Measurements from ENCODE around the gene NQO1. TPM values are rescaled to one million over a fixed set of nuclear protein-coding genes. Genes with fewer than 3 reads are reported as not detected.
A peak's percentile ranks its signal among the peaks of the same experiment; 100 is the strongest.
"Not testable (repeated sequence)": the region's sequence is repeated elsewhere in the genome, so short reads cannot be mapped to it uniquely, and the experiment has no call there.

NQO1 gene
- total RNA-seq (1 to 10 TPM; 1.7 to 2.5 TPM), total RNA-seq (2.2 to 34.8 reads per million in 2 donors)

GRCh38 chr16:69726313-69727060, at the start of gene NQO1:
NQO1 (minus strand) TSS chr16:69726560; CDS start chr16:69726439, 121 bp downstream.
- Mint-ChIP-seq H3K27ac (peak within 1 kb of the TSS; percentile 92), H3K4me3 (peak within 1 kb of the TSS; percentile 95), H3K36me3 (ENCODE audit: low read depth) (no peaks in the 10 kb centered on the region), H3K27me3 (no peaks in the 10 kb centered on the region), H3K4me1 (peaks cover 20% of the 10 kb centered on the region)
- peak; percentile 64 to 68 (median 65) for DNase-seq
- peak; percentile 99 for ATAC-seq
- no peaks in the 10 kb centered on the region for H3K9me3 ChIP-seq (ENCODE audit: control insufficient read depth, low read length, poor library complexity, severe bottlenecking)

GRCh38 chr16:69775563-69775962, 49.2 kb upstream of the NQO1 start:
- ATAC-seq (no peak), DNase-seq (no peak)
- no peaks in the 10 kb centered on the region for H3K9me3 ChIP-seq (ENCODE audit: control insufficient read depth, low read length, poor library complexity, severe bottlenecking)
- no peaks in the 10 kb centered on the region for H3K27me3 Mint-ChIP-seq
- H3K36me3 Mint-ChIP-seq (ENCODE audit: low read depth), result peaks cover 6% of the 10 kb centered on the region
- peaks cover 17% of the 10 kb centered on the region for H3K4me1 Mint-ChIP-seq
- H3K27ac Mint-ChIP-seq, result no peak overlapping the region
- no peak overlapping the region for H3K4me3 Mint-ChIP-seq

- Mint-ChIP-seq H3K27ac (no peak overlapping the region), H3K36me3 (ENCODE audit: low read depth) (peaks cover 6% of the 10 kb centered on the region), H3K4me3 (no peak overlapping the region), H3K4me1 (peaks cover 29% of the 10 kb centered on the region), H3K27me3 (no peaks in the 10 kb centered on the region)
- ATAC-seq, result no peak
- H3K9me3 ChIP-seq (ENCODE audit: control insufficient read depth, low read length, poor library complexity, severe bottlenecking), result no peaks in the 10 kb centered on the region
- no peak for DNase-seq
Observed at GRCh38 chr16:69773260-69773947, 47.0 kb upstream of the NQO1 start.

- Mint-ChIP-seq H3K4me1 (peaks cover 38% of the 10 kb centered on the region), H3K27ac (peak overlapping the region; percentile 73), H3K27me3 (no peaks in the 10 kb centered on the region), H3K4me3 (no peak overlapping the region), H3K36me3 (ENCODE audit: low read depth) (peaks cover 6% of the 10 kb centered on the region)
- DNase-seq (no peak), ATAC-seq (no peak)
- H3K9me3 ChIP-seq (ENCODE audit: control insufficient read depth, low read length, poor library complexity, severe bottlenecking), result no peaks in the 10 kb centered on the region
Observed at GRCh38 chr16:69771651-69771967, 45.2 kb upstream of the NQO1 start.

- Mint-ChIP-seq H3K36me3 (ENCODE audit: low read depth) (peaks cover 8% of the 10 kb centered on the region), H3K4me3 (no peak overlapping the region), H3K4me1 (peaks cover 47% of the 10 kb centered on the region), H3K27ac (no peak overlapping the region), H3K27me3 (no peaks in the 10 kb centered on the region)
- DNase-seq, result no peak
- no peaks in the 10 kb centered on the region for H3K9me3 ChIP-seq (ENCODE audit: control insufficient read depth, low read length, poor library complexity, severe bottlenecking)
- ATAC-seq, result no peak
Observed at GRCh38 chr16:69769404-69769803, 43.0 kb upstream of the NQO1 start.

- Mint-ChIP-seq H3K4me1 (peaks cover 46% of the 10 kb centered on the region), H3K36me3 (ENCODE audit: low read depth) (peaks cover 6% of the 10 kb centered on the region), H3K27me3 (no peaks in the 10 kb centered on the region), H3K27ac (peak overlapping the region; percentile 72), H3K4me3 (no peak overlapping the region)
- no peaks in the 10 kb centered on the region for H3K9me3 ChIP-seq (ENCODE audit: control insufficient read depth, low read length, poor library complexity, severe bottlenecking)
- DNase-seq (no peak), ATAC-seq (no peak)
Observed at GRCh38 chr16:69768666-69769065, 42.3 kb upstream of the NQO1 start.

GRCh38 chr16:69767459-69768229, 41.3 kb upstream of the NQO1 start:
- H3K4me3 Mint-ChIP-seq, result no peak overlapping the region
- peaks cover 43% of the 10 kb centered on the region for H3K4me1 Mint-ChIP-seq
- H3K27me3 Mint-ChIP-seq, result no peaks in the 10 kb centered on the region
- ATAC-seq, result no peak
- no peak for DNase-seq
- no peaks in the 10 kb centered on the region for H3K9me3 ChIP-seq (ENCODE audit: control insufficient read depth, low read length, poor library complexity, severe bottlenecking)
- peak overlapping the region; percentile 72 for H3K27ac Mint-ChIP-seq
- H3K36me3 Mint-ChIP-seq (ENCODE audit: low read depth), result peaks cover 6% of the 10 kb centered on the region

- ATAC-seq (no peak), DNase-seq (no peak)
- H3K27me3 Mint-ChIP-seq, result no peaks in the 10 kb centered on the region
- no peaks in the 10 kb centered on the region for H3K9me3 ChIP-seq (ENCODE audit: control insufficient read depth, low read length, poor library complexity, severe bottlenecking)
- H3K4me3 Mint-ChIP-seq, result peak overlapping the region; percentile 89
- H3K36me3 Mint-ChIP-seq (ENCODE audit: low read depth), result peaks cover 6% of the 10 kb centered on the region
- peaks cover 32% of the 10 kb centered on the region for H3K4me1 Mint-ChIP-seq
- peak overlapping the region; percentile 95 for H3K27ac Mint-ChIP-seq
Observed at GRCh38 chr16:69763599-69763942, 37.2 kb upstream of the NQO1 start.

GRCh38 chr16:69762814-69763598, 36.6 kb upstream of the NQO1 start:
- no peaks in the 10 kb centered on the region for H3K9me3 ChIP-seq (ENCODE audit: control insufficient read depth, low read length, poor library complexity, severe bottlenecking)
- H3K4me3 Mint-ChIP-seq, result peak overlapping the region; percentile 89
- peak overlapping the region; percentile 95 for H3K27ac Mint-ChIP-seq
- H3K27me3 Mint-ChIP-seq, result no peaks in the 10 kb centered on the region
- ATAC-seq, result peak; percentile 63
- H3K36me3 Mint-ChIP-seq (ENCODE audit: low read depth), result peaks cover 6% of the 10 kb centered on the region
- no peak for DNase-seq
- H3K4me1 Mint-ChIP-seq, result peaks cover 31% of the 10 kb centered on the region

GRCh38 chr16:69761983-69762813, 35.8 kb upstream of the NQO1 start, which contains the start of gene WWP2:
WWP2 (plus strand) TSS chr16:69762332; CDS start chr16:69787011, 24,679 bp downstream.
- ATAC-seq (peak; percentile 82), DNase-seq (peak; percentile 60 to 80 (median 80))
- Mint-ChIP-seq H3K36me3 (ENCODE audit: low read depth) (peaks cover 6% of the 10 kb centered on the region), H3K4me3 (peak within 1 kb of the TSS; percentile 89), H3K27me3 (no peaks in the 10 kb centered on the region), H3K4me1 (peaks cover 26% of the 10 kb centered on the region), H3K27ac (peak within 1 kb of the TSS; percentile 95)
- H3K9me3 ChIP-seq (ENCODE audit: control insufficient read depth, low read length, poor library complexity, severe bottlenecking), result no peaks in the 10 kb centered on the region

- H3K27me3 Mint-ChIP-seq; H3K27ac Mint-ChIP-seq; H3K4me3 Mint-ChIP-seq; H3K36me3 Mint-ChIP-seq (ENCODE audit: low read depth); H3K9me3 ChIP-seq (ENCODE audit: control insufficient read depth, low read length, poor library complexity, severe bottlenecking); DNase-seq; ATAC-seq: not testable (repeated sequence)
- H3K4me1 Mint-ChIP-seq, result peaks cover 29% of the 10 kb centered on the region
Observed at GRCh38 chr16:69757375-69757774, 31.0 kb upstream of the NQO1 start.

- no peaks in the 10 kb centered on the region for H3K27me3 Mint-ChIP-seq
- DNase-seq (no peak), ATAC-seq (no peak)
- H3K36me3 Mint-ChIP-seq (ENCODE audit: low read depth), result peaks cover 5% of the 10 kb centered on the region
- H3K4me1 Mint-ChIP-seq, result peaks cover 32% of the 10 kb centered on the region
- no peak overlapping the region for H3K4me3 Mint-ChIP-seq
- H3K27ac Mint-ChIP-seq, result no peak overlapping the region
- H3K9me3 ChIP-seq (ENCODE audit: control insufficient read depth, low read length, poor library complexity, severe bottlenecking), result no peaks in the 10 kb centered on the region
Observed at GRCh38 chr16:69756705-69757104, 30.3 kb upstream of the NQO1 start.

All from T-helper 17 cell (primary cell).